Prostate gland (tissue), 2 donors: ENCODE measurements around the gene DUS2. TPM values are rescaled to one million over a fixed set of nuclear protein-coding genes. Genes with fewer than 3 reads are reported as not detected.

ENCODE experiments used
- small RNA-seq, 2 donors: library from RNA; depleted of rRNA; stranded (forward); fragments of <200 nt; gene quantifications; one replicate each; pipeline ENCODE3, GENCODE V24; 2016
- total RNA-seq, 2 donors: library from RNA; depleted of rRNA; stranded (reverse); fragments of >200 nt; gene quantifications; one replicate each; pipeline ENCODE4 v1.1.0, GENCODE V29; 2016

DUS2 gene
- total RNA-seq, 2 donors from 2014 or later = 7.2 to 14.5 TPM

Small RNA genes within 50 kb of the gene (small RNA-seq; reads per million reads assigned to genes)
- gene RF00019 (0 reads per million in 2 donors), gene RNU6-359P (0 reads per million in 2 donors)

Other genes with a start within 250 kb of the DUS2 start
- 10 to 100 TPM; 11.1 to 22.8 TPM for gene RANBP10, start 216.7 kb upstream of the DUS2 start, total RNA-seq
- gene TSNAXIP1, start 216.4 kb upstream of the DUS2 start, total RNA-seq = 1 to 10 TPM; 2.1 to 8.0 TPM
- gene THAP11, start 181.0 kb upstream of the DUS2 start, total RNA-seq = 10 to 100 TPM; 60.2 to 78.6 TPM
- gene NUTF2, start 176.4 kb upstream of the DUS2 start, total RNA-seq = 100 to 1,000 TPM in 1 of 2 donors, 10 to 100 TPM in 1; 61.5 to 234 TPM
- gene CENPT, start 175.6 kb upstream of the DUS2 start, total RNA-seq = 10 to 100 TPM; 28.1 to 69.2 TPM
- gene EDC4, start 150.2 kb upstream of the DUS2 start, total RNA-seq = 10 to 100 TPM; 47.3 to 76.5 TPM
- gene NRN1L, start 138.4 kb upstream of the DUS2 start, total RNA-seq = 1 to 10 TPM; 4.0 to 4.4 TPM
- gene PSKH1, start 130.0 kb upstream of the DUS2 start, total RNA-seq = 10 to 100 TPM; 16.7 to 53.2 TPM
- under 1 TPM in 1 of 2 donors, not detected in 1; 0.85 TPM for gene CTRL, start 91.4 kb upstream of the DUS2 start, total RNA-seq
- gene PSMB10, start 86.4 kb upstream of the DUS2 start, total RNA-seq = 10 to 100 TPM; 29.9 to 42.5 TPM
- 10 to 100 TPM in 1 of 2 donors, 1 to 10 TPM in 1; 6.9 to 17.4 TPM for gene LCAT, start 79.2 kb upstream of the DUS2 start, total RNA-seq
- 10 to 100 TPM; 32.6 to 89.1 TPM for gene SLC12A4, start 54.6 kb upstream of the DUS2 start, total RNA-seq
- 10 to 100 TPM in 1 of 2 donors, not detected in 1; 49.9 TPM for gene DPEP3, start 42.8 kb upstream of the DUS2 start, total RNA-seq
- 1 to 10 TPM in 1 of 2 donors, under 1 TPM in 1; 0.41 to 2.4 TPM for gene DPEP2, start 23.8 kb upstream of the DUS2 start, total RNA-seq
- under 1 TPM in 1 of 2 donors, not detected in 1; 0.62 TPM for gene DPEP2NB, start 7.4 kb upstream of the DUS2 start, total RNA-seq
- 10 to 100 TPM in 1 of 2 donors, 1 to 10 TPM in 1; 7.1 to 16.5 TPM for gene DDX28, start 52 bp upstream of the DUS2 start, total RNA-seq
- 10 to 100 TPM; 36.6 to 84.1 TPM for gene NFATC3, start 62.1 kb downstream of the DUS2 start, total RNA-seq
- 10 to 100 TPM; 24.5 to 48.1 TPM for gene ESRP2, start 212.8 kb downstream of the DUS2 start, total RNA-seq
- 10 to 100 TPM; 15.7 to 39.5 TPM for gene PLA2G15, start 222.1 kb downstream of the DUS2 start, total RNA-seq
- gene SLC7A6, start 241.2 kb downstream of the DUS2 start, total RNA-seq = 10 to 100 TPM; 12.8 to 30.5 TPM